Limb (tissue), 2 donors: ENCODE data around the gene ANXA6.

Experiments
- DNase-seq, 2 donors: peaks; one replicate each; pipeline ENCODE4 v3.0.0-alpha.2; 2016; ENCODE audit errors: extremely low spot score in 2 of 2

Gene ANXA6

DNA sequence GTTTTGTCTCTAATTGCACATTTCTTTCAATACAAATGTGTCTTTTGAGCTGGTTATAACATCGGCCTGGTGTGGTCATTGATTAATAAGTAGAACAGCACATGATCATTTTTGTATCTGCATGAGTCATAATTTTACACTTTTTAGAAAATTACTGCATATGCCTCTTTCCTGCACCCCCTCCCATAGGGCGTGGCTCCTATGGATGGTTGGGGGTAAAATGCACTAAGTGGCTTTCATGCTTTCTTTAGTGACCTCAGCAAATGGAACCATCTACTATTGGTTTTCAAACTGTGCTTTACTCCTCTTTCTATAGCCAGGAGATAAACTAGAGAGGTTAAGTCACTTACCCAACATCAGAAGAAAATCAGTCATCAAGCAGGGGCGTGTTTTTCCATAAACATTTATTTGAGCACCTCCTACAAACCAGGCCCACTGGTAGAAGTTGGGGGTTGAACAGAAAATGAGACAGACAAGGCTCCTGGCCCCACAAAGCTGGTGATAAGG is 3.8 kb downstream of the ANXA6 start:
- no peak for DNase-seq

- DNase-seq: no peak
These were observed 4.3 kb downstream of the ANXA6 start for GRCh38 chr5:151153300-151153699.

- DNase-seq: no peak
These were observed 5.8 kb downstream of the ANXA6 start for GRCh38 chr5:151151793-151152192.

- no peak for DNase-seq
These were observed 6.3 kb downstream of the ANXA6 start for GRCh38 chr5:151151263-151151660.

- peak; percentile 74 to 80 for DNase-seq
These were observed 6.9 kb downstream of the ANXA6 start for GRCh38 chr5:151150471-151151262.

DNA sequence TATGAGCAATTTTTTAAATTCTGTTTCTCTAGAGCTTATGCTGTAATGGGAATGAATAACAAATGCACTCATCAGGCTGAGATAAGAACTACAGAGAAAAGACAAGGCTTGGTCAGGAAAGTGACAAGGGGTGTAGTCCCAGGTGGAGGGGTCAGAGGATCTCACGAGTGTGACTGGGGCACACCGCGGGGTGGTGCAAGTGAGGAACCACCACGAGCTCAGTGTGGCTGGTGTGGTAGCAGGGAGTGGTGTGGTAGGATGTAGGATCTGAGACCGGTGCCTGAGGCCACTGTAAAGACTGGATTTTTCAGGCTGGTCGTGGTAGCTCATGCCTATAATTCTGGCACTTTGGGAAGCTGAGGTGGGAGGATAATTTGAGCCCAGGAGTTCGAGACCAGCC is 9.0 kb downstream of the ANXA6 start:
- DNase-seq: no peak

DNA sequence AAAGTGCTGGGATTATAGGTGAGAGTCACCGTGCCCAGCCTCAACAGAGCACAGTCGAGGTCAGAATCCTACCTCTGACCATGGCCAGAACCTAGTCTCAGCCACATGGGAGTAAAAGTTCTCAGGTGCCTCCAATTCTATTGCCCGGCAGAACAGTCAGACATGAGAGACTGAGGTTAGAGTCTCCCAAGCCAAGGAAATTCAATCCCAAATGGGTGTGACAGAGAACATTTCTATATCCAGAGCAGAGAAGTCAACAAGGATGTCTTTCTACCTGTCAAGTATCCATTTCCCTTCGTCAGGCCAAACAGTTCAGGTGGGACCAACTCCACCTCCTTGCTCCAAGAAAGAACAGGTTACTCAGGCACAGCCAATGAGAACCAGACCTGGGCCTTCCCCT is 10.5 kb downstream of the ANXA6 start:
- DNase-seq: no peak

GRCh38 chr5:151146061-151146460 is 11.5 kb downstream of the ANXA6 start:
- no peak for DNase-seq

DNA sequence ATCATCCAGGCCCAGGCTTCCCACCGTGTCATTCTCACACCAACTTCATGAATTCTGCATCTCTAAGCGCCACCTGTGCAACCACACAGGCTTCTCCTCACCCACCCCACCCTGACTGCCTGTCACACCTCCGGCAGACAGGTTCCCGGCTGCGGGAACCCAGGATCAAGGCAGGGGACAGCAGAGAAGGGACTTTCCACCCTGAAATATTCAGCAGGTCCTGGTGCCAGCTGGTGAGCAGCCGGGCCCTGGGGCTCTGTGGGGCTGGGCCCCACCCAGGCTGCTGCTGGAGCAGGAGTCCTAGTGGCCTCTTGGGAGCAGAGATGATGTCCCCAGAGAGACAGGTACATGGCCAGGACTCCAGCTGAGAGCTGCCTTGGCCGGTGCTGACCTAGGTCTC is 12.7 kb downstream of the ANXA6 start:
- no peak for DNase-seq

DNA sequence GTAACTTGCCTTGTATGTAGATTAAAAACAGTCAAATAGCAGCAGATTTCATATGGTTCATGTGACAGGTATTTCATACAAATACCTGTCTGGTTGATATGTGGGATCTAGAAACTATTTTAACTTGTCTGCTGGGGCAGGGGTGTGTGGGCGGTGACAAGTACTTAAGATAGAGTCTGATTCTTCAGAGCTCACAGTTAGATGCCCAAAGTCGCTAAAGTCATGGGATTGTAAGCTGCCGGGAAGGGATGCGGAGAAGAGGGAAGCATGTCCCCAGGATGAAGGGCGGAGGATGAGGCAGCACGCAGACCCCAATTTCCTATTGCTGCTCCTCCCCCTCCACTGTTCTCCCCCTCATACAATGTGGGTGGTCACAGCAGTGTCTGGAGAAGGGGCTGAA is 13.3 kb downstream of the ANXA6 start:
- DNase-seq: no peak

DNA sequence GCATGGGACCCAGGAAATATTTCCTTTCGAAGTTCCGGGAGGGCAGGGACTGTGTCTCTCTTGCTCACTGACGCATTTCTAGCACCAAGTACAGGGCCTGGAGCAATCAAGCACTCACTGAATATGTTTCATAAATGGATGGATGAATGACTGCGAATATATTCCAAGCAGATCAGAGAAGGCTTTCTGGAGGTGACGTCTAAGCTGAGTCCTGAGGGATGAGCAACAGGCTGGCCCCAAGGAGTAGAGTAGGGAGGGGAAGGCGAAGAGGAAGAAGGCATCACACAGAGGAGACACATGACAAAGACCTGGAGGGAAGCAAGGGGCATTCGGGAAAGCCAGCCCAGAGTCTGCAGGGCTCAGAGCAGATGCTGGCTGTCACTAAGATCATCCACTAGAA is 13.9 kb downstream of the ANXA6 start:
- DNase-seq: no peak

- no peak for DNase-seq
These were observed 14.6 kb downstream of the ANXA6 start for GRCh38 chr5:151142933-151143332.

GRCh38 chr5:151141535-151141934 is 16.0 kb downstream of the ANXA6 start:
- peak; percentile 54 to 64 for DNase-seq

DNA sequence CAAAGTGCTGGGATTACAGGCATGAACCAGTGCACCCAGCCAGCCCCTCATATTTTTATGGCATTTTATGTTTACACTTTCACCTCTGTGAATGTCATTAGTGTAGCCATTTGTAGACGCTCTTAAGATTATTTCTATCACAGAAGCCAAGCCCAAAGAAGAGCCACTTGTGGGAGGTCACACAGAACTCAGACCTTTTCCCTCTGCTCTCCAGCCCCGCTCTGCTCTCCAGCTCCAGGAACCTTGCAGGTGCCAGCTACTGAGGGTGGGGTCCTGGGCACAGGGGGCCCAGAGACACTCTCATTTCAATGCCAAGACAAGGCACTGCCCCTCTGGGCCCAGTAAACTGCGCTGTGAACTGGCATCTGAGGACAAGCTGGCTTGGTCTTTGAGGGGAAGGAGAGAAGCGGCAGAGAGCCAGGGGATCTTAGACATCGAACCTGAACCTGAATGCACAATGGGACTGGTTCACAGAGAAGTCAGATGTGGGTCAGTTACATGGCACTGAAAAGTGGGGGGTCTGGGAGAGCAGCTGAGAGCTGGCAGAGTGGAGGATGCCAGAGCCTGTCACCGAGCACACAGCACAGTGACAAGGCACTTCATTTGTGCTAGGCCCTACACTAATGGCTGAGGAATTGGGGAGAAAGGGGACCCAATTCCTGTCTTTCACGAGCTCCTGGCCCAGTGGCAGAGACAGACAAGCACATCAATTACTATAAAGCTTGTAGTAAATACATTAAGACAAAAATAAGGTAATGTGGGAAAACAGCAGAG is 16.7 kb downstream of the ANXA6 start:
- no peak for DNase-seq

DNA sequence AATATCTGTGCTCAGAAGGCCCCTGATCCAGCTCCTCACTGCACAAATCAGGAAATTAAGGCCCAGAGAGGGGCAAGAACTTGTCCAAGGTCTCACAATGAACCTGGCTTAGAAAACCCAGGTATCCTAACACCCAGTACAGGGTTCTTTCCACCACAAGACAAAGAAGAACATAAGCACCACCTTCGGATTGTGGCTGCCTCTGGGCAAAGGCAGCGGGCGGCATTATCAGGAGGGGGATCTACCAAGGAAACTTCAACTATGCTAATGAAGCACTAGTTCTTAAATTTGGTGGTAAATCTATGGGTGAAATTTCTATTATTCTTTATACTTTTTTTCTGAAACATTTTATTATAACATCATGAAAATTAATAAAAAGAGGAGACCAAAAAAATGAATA is 17.9 kb downstream of the ANXA6 start:
- DNase-seq: no peak

DNA sequence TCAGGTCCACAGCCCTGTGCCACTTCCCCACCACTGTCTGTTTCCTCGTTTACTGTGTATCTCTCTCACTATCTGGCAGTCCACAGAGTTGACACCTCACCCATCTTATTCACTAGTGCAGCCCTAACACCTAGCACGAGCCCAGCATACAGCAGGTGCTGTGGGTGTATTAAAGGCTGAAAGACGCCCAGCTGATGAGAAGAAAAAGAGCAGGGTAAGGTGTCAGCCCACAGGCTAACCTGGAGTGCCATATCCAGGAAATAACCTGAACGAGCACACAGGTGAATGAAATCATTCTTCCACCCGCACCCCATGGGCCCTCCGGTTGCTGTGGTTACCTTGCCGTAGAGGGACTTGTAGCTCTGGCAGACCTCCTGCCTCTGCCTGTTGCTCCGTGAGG is 18.6 kb downstream of the ANXA6 start:
- DNase-seq: no peak

GRCh38 chr5:151138114-151138513 is 19.5 kb downstream of the ANXA6 start:
- DNase-seq: no peak

GRCh38 chr5:151137067-151137825 is 20.3 kb downstream of the ANXA6 start:
- DNase-seq: no peak

DNA sequence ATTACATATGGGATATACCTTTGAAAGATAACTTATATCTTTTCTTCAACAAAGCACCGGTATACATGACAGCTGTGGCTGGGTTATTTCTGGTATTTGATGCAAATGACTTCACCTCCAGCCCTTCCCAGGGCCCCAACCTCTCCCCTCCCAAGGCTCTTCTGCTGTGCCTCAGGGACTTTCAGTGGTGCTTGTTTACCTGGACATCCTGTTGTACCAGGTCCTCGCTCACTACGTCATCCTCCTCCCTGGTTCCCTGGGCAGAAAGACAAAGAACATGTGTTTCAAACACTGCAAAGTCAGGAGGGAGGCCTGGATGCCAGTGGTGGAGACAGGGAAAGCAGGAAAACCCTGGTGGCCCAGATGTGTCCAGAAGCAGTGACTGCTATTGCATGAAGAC is 23.4 kb downstream of the ANXA6 start:
- no peak for DNase-seq

- DNase-seq: no peak
These were observed 24.6 kb downstream of the ANXA6 start for GRCh38 chr5:151132963-151133362.

DNA sequence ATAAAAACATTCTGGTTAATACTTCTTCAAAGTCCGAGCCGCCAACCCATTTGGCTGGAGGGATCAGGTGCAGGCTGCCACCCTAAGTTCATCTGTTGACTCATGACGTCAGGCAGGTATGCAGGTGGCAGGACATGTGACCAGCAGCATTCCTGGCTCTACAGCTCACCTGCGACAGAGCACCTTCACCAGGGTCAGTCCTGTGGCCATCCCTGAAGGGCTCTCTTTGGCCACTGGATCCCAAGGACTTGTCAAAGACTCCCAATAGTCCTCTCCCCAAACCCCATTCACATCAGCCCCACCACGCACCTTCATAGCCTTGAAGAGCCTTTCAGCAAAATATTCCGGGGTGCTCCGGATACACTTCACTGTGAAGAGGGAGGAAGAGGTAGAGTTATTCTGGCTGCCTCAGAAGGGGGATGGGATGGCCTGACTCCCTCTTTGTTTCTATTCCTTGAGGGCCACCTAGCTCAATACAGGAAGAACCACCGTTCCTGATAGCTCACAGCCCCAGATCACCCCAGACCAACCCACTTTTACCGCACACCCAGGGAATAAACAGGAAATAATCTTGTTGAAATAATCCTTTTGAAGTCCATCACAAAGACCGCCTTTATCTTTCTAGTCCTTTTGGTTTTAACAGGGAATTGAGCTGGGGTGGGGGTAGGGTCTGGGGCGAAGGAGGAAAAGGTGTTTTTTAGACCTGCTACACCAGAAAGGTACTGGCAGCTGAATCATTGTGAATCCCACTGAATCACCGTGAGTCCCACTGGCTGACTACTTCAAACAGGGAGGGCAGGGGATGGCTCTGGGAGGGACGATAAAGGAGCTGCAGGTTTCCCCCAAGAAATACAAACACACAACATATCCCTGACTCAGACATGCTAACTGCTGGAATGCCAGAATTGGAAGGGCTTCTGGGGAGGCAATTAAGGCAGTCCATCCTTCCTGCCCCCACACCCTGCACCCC is 26.4 kb downstream of the ANXA6 start:
- DNase-seq: no peak
